D721Med (cell line): ENCODE results near the gene MYLK4.

ENCODE experiments used
- DNase-seq: peaks from one replicate; pipeline ENCODE4 v3.0.0; 2011; ENCODE audit warnings: low spot score; ENCODE audit not compliant: insufficient read length
- FAIRE-seq: peaks from 2 replicates; lab custom pipeline; 2011; peaks lifted over from hg19 to GRCh38; lab: Jason Lieb, UNC
- TF ChIP-seq, protein P1 (sequence below): IDR thresholded peaks from 2 replicates; pipeline ENCODE4 v1.5.1; 2012; ENCODE audit warnings: mild to moderate bottlenecking, control low read depth; ENCODE audit not compliant: insufficient read depth; ENCODE audit errors: missing control alignments

Gene MYLK4

DNA sequence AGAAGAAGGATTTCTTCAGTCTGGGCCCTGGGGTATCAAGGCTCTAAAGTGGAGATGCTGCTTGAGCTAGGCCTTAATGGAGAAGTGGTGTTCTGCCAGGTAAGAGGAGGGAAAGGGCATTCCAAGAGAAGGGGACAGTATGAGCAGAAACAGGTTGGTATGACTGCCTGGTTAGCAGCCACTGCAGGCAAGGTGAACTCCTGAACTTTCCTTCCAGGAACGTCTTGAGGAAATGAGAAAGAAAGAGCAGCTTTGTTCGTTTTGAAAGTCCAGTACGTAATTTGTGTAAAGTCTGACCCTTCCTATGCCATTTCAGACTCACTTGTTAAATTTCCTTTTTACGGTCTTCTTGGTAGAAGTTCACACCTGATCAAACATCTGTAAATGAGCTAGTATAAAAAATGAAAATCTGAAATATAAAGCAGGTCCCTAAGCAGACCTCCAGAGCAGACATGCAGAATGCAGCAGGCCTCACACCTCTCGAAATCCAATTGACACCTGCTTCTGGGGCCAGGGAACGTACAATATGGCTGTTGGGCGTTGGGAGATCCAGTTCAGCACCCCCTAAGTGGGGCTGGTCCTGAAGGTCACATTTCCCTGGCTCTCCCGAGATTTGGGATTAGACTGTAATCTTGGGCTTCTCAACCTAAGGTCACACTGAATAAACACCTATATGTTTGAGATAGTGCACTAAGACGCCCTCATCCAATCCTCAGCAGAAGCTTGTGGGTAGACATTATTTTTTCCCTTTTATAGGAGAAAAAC, 33.6 kb downstream of the MYLK4 start:
- TF ChIP-seq, protein P1, sequence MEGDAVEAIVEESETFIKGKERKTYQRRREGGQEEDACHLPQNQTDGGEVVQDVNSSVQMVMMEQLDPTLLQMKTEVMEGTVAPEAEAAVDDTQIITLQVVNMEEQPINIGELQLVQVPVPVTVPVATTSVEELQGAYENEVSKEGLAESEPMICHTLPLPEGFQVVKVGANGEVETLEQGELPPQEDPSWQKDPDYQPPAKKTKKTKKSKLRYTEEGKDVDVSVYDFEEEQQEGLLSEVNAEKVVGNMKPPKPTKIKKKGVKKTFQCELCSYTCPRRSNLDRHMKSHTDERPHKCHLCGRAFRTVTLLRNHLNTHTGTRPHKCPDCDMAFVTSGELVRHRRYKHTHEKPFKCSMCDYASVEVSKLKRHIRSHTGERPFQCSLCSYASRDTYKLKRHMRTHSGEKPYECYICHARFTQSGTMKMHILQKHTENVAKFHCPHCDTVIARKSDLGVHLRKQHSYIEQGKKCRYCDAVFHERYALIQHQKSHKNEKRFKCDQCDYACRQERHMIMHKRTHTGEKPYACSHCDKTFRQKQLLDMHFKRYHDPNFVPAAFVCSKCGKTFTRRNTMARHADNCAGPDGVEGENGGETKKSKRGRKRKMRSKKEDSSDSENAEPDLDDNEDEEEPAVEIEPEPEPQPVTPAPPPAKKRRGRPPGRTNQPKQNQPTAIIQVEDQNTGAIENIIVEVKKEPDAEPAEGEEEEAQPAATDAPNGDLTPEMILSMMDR: no peak
- FAIRE-seq: no peak
- no peak for DNase-seq

DNA sequence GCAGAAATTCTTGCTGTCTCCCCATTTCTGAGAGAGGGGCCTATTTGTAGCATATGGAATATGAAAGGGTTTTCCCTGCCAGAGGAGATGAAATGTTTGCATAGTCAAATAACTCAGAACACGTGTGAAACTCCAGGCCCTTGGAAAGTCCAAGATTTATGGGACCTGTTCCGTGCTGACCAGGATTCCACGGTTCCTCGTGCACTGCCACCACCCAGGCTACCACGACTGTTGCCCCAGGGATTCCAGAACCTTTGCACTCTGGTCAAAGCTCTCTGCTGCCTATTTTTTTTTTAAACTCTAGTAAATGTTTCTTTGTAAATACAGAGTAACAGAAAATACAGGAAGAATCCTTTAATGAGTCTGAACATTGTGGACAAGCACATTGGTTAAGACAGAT, 35.0 kb downstream of the MYLK4 start:
- FAIRE-seq (no peak), DNase-seq (no peak)
- TF ChIP-seq, protein P1: no peak

DNA sequence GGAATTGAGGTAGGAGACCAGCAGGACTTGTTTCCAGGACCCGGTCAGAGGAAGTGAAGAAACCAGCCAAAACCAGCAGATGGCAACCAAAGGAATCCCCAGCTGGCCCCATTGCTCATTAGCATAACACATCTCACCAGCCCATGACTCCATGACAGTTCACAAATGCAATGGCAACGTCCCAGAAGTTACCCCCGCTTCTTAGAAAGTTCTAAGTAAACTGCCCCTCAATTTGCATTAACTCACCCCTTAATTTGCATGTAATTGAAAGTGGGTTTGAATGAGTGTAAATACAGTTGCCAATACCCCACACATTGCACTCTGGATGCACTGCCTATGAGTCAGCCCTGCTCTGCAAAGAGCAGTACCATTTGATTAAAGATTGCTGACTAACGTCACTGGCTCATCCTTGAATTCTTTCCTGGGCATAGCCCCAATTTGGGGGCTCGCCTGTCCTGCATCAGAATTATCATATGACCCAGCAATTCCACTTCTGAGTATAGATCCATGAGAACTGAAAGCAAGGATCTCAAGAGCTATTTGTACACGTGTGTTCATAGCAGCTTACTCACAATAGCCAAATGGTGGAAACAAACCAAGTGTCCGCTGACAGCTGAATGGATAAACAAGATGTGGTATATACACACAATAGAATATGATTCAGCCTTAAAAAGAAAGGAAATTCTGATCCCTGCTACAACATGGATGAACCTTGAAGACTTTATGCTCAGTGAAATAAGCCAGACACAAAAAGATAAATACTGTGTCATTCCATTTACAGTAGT, 36.4 kb downstream of the MYLK4 start:
- DNase-seq (no peak), FAIRE-seq (no peak)
- TF ChIP-seq, protein P1: no peak

DNA sequence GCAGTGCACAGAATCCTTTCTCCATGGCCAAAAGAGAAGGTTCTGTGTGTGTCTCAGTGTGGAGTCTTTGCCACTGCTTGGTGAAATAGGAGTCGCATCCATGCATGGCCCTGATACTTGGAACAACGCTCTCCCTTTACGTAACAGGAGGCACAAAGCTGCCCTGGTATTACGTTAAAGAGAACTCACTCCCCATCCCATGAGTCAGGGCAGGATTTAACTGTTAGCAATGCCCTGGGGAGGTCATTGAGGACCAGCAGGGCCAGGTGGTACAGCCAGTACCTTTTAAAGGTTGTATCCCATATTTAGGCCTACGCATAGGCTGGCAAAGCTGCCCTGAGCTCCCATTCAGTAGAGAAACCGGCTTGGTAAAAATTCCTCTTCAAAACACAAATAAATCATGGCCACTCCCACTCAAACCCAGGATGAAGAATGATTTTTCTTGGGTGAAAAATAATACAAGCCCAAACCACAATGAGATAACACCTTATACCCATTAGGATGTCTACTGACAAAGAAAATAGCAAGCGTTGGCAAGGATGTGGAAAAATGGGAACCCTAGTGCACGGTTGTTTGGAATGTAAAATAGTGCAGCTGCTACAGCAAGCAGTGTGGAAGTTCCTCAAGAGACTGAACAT, 37.1 kb downstream of the MYLK4 start:
- no peak for DNase-seq
- TF ChIP-seq, protein P1: no peak
- no peak for FAIRE-seq

DNA sequence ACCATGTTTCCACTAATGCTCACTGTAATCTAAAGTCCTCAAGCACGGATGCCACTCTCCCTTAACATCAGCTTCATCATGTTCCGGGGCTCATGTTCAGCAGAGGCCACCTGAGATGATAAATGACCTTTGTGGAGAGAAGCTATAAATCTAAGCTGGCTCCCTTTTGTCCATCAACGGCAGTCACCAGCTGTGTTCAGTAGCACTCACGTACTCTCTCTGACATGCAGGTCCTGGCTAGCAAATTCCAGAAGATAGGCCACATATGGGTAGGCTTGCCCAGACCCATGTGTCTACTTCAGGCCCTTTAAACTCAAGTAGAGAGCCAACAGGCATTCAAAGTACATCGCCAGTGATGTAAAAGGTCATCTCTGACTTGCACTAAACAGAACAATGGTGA, 38.6 kb downstream of the MYLK4 start:
- TF ChIP-seq, protein P1: no peak
- no peak for DNase-seq

DNA sequence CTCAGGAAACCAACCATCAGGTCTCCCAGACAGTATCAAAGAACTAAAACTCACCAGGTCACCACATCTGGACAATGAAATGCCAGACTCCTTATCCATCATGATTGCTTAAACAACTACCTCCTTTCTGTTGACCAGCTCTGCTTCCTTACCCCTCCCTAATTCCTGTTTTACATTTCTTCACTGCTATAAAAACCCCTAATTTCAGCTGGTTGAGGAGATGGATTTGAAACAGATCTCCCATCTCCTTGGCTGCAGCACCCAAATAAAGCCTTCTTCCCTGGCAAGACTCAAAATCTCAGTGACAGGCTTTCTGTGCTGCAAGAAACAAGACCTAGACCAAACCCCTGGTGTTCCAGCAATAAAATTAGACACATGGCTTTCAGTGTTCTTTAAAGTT, 40.3 kb downstream of the MYLK4 start:
- FAIRE-seq (no peak), DNase-seq (no peak)
- TF ChIP-seq, protein P1: no peak

More for the DNA sequence above, 38.6 kb downstream of the MYLK4 start:
- FAIRE-seq: no peak
